Fibroblast of lung (primary cell): ENCODE data around the gene QRICH2. TPM values are rescaled to one million over a fixed set of nuclear protein-coding genes. Genes with fewer than 3 reads are reported as not detected.

Experiments
- DNase-seq, 2 donors: peaks; one replicate each; pipeline versions ENCODE4 v3.0.0 to v3.0.0-alpha.2; 2010; ENCODE audit warnings: low read depth in 2 of 2
- H2AFZ ChIP-seq: 2 replicates; pipeline ENCODE4 v1.5.1; 2012; ENCODE audit warnings: low read length, control low read depth, inconsistent platforms
- H3K27ac ChIP-seq: 2 replicates; pipeline ENCODE4 v1.5.1; 2011; ENCODE audit warnings: low read length, control low read depth; ENCODE audit not compliant: insufficient read depth
- H3K27me3 ChIP-seq: 2 replicates; pipeline ENCODE4 v1.5.1; 2011; ENCODE audit warnings: mild to moderate bottlenecking, low read length; ENCODE audit not compliant: control insufficient read depth, insufficient read depth
- H3K36me3 ChIP-seq: 2 replicates; pipeline ENCODE4 v1.5.1; 2011; ENCODE audit warnings: low read length; ENCODE audit not compliant: control insufficient read depth, insufficient read depth
- H3K4me1 ChIP-seq: 2 replicates; pipeline ENCODE4 v1.5.1; 2011; ENCODE audit warnings: low read length; ENCODE audit not compliant: control insufficient read depth, insufficient read depth; ENCODE audit errors: extremely low read depth
- H3K4me2 ChIP-seq: 2 replicates; pipeline ENCODE4 v1.5.1; 2011; ENCODE audit warnings: low read length, control low read depth; ENCODE audit not compliant: insufficient read depth; ENCODE audit errors: extremely low read depth
- H3K4me3 ChIP-seq, 4 experiments: fragments of 200-600 bp in 1 of 4; sonication (generic) in 1 of 4; replicated peaks in 1 of 4; 2 replicates each; pipeline ENCODE4 v1.5.1; 2011 to 2016; ENCODE audit warnings: low read length in 4 of 4, low read depth in 3 of 4, mild to moderate bottlenecking in 3 of 4, control low read depth in 2 of 4, inconsistent platforms in 1 of 4, mixed read lengths in 1 of 4; ENCODE audit not compliant: insufficient read depth in 1 of 4; ENCODE audit errors: control extremely low read depth in 1 of 4
- H3K79me2 ChIP-seq: 2 replicates; pipeline ENCODE4 v1.5.1; 2012; ENCODE audit warnings: mild to moderate bottlenecking, low read length, inconsistent platforms; ENCODE audit not compliant: control insufficient read depth, insufficient read depth
- H3K9ac ChIP-seq: 2 replicates; pipeline ENCODE4 v1.5.1; 2011; ENCODE audit warnings: mild to moderate bottlenecking, low read length, control low read depth; ENCODE audit not compliant: insufficient read depth
- H3K9me3 ChIP-seq: 2 replicates; pipeline ENCODE4 v1.5.1; 2012; ENCODE audit warnings: low read depth, low read length; ENCODE audit not compliant: control insufficient read depth, insufficient read depth
- H4K20me1 ChIP-seq: 2 replicates; pipeline ENCODE4 v1.5.1; 2011; ENCODE audit warnings: low read length; ENCODE audit not compliant: control insufficient read depth, insufficient read depth; ENCODE audit errors: extremely low read depth
- EZH2 ChIP-seq: IDR thresholded peaks from 2 replicates; pipeline ENCODE4 v1.5.1; 2012; ENCODE audit warnings: low read length, control low read depth, mild to moderate bottlenecking; ENCODE audit errors: missing control alignments
- polyA plus RNA-seq, 2 donors: library from polyadenylated mRNA; depleted of rRNA in 1 of 2; stranded (reverse) in 1 of 2; unstranded in 1 of 2; fragments of >200 nt; gene quantifications; 2 replicates each; pipeline ENCODE4 v1.2.1, GENCODE V29; 2011 to 2012; ENCODE audit warnings: missing spikeins in 1 of 2
- total RNA-seq: library from RNA; depleted of rRNA; stranded (reverse); fragments of >200 nt; gene quantifications from 2 replicates; pipeline ENCODE4 v1.2.1, GENCODE V29; 2014
- TF ChIP-seq, protein P1 (sequence below), 2 donors: IDR thresholded peaks in 1 of 2; conservative IDR thresholded peaks in 1 of 2; 1 replicate in 1 of 2; 2 replicates in 1 of 2; pipeline ENCODE4 v1.5.1; 2011 to 2012; ENCODE audit warnings: low read length in 2 of 2, control low read depth in 1 of 2, inconsistent platforms in 1 of 2, low read depth in 1 of 2, mild to moderate bottlenecking in 1 of 2

QRICH2 gene
- total and polyA plus RNA-seq, 2 donors (not counting 1 experiment from before 2014, with no cell fraction given), result 0.26 to 4.3 TPM

DNA sequence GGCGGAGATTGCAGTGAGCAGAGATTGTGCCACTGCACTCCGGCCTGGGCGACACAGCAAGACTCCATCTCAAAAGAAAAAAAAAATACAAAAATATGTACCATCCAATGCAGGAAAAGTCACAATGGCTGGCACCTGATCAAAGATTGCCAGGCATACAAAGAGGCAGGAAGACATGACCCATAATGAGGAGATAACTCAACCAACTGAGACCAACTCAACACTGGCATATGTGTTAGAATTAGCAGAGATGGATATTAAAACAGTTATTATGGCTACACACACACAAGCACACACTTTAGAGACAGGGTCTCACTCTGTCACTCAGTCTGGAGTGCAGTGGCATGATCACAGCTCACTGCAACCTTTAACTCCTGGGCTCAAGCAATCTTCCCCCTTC is 10.6 kb downstream of the QRICH2 start:
- no peak overlapping the region for H2AFZ ChIP-seq
- no peaks in the 10 kb centered on the region for H3K36me3 ChIP-seq
- H4K20me1 ChIP-seq, result no peaks in the 10 kb centered on the region
- no peak for DNase-seq
- no peak overlapping the region for H3K9ac ChIP-seq
- no peak overlapping the region for H3K4me2 ChIP-seq
- H3K4me3 ChIP-seq, result no peak overlapping the region
- H3K27ac ChIP-seq, result no peak overlapping the region
- no peaks in the 10 kb centered on the region for H3K27me3 ChIP-seq
- no peaks in the 10 kb centered on the region for H3K79me2 ChIP-seq
- no peaks in the 10 kb centered on the region for H3K9me3 ChIP-seq
- no peaks in the 10 kb centered on the region for H3K4me1 ChIP-seq
- TF ChIP-seq, protein P1, sequence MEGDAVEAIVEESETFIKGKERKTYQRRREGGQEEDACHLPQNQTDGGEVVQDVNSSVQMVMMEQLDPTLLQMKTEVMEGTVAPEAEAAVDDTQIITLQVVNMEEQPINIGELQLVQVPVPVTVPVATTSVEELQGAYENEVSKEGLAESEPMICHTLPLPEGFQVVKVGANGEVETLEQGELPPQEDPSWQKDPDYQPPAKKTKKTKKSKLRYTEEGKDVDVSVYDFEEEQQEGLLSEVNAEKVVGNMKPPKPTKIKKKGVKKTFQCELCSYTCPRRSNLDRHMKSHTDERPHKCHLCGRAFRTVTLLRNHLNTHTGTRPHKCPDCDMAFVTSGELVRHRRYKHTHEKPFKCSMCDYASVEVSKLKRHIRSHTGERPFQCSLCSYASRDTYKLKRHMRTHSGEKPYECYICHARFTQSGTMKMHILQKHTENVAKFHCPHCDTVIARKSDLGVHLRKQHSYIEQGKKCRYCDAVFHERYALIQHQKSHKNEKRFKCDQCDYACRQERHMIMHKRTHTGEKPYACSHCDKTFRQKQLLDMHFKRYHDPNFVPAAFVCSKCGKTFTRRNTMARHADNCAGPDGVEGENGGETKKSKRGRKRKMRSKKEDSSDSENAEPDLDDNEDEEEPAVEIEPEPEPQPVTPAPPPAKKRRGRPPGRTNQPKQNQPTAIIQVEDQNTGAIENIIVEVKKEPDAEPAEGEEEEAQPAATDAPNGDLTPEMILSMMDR (conservative IDR thresholded peaks at IDR 0.05 in 1 of 2, IDR thresholded peaks at IDR 0.05 in 1 of 2; ENCODE audit: low read depth in 1 of 2, low read length in 2 of 2), result no peak
- no peak for TF ChIP-seq EZH2

DNA sequence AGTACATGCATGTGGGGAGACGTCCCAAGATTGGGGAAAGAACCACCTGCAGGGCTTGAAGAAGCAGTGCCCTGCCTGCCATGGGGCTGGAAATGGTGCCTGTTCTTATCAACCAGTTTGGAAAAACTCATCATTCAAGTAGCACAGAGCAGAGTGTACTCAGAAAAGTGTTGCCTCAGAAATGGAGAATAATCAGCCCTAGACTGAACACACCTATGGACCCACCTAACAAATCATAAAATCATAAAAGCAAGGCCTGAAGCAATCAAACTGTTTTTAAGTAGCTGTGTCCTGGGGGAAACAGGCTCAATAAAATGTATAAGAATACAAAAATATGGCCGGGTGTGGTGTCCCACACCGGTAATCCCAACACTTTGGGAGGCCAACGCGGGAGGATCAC is 11.2 kb downstream of the QRICH2 start:
- H3K4me2 ChIP-seq, result no peak overlapping the region
- no peak for DNase-seq
- H4K20me1 ChIP-seq, result no peaks in the 10 kb centered on the region
- H3K4me3 ChIP-seq, result no peak overlapping the region
- H3K79me2 ChIP-seq, result no peaks in the 10 kb centered on the region
- TF ChIP-seq EZH2, result no peak
- TF ChIP-seq, protein P1 (conservative IDR thresholded peaks at IDR 0.05 in 1 of 2, IDR thresholded peaks at IDR 0.05 in 1 of 2; ENCODE audit: low read depth in 1 of 2, low read length in 2 of 2), result no peak
- H3K9me3 ChIP-seq, result no peaks in the 10 kb centered on the region
- no peaks in the 10 kb centered on the region for H3K36me3 ChIP-seq
- no peak overlapping the region for H2AFZ ChIP-seq
- no peak overlapping the region for H3K27ac ChIP-seq
- H3K27me3 ChIP-seq, result no peaks in the 10 kb centered on the region
- no peaks in the 10 kb centered on the region for H3K4me1 ChIP-seq
- no peak overlapping the region for H3K9ac ChIP-seq

DNA sequence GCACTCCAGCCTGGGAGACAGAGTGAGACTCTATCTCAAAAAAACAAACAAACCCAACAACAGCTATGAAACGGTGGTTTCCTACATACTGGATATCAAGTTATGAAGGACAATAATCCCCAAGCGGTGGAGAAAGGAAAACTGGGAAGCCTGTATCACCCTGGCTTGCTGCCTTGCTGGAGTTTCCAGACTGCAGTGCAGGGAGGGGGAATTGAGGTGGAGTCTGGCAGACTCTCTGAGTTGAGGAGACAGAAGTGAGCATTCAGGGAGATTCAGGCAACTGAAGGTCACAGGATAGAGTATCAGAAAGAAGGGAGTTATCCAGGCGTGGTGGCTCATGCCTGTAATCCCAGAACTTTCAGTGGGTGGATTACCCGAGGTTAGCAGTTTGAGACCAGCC is 11.9 kb downstream of the QRICH2 start:
- Histone ChIP-seq H3K36me3 (no peaks in the 10 kb centered on the region), H3K79me2 (no peaks in the 10 kb centered on the region), H3K4me1 (no peaks in the 10 kb centered on the region), H3K27ac (no peak overlapping the region), H4K20me1 (no peaks in the 10 kb centered on the region), H2AFZ (no peak overlapping the region), H3K27me3 (no peaks in the 10 kb centered on the region), H3K4me3 (no peak overlapping the region), H3K9ac (no peak overlapping the region), H3K4me2 (no peak overlapping the region), H3K9me3 (no peaks in the 10 kb centered on the region)
- no peak for DNase-seq
- TF ChIP-seq, protein P1 (conservative IDR thresholded peaks at IDR 0.05 in 1 of 2, IDR thresholded peaks at IDR 0.05 in 1 of 2; ENCODE audit: low read depth in 1 of 2, low read length in 2 of 2), result no peak
- no peak for TF ChIP-seq EZH2
